Activated naive CD4-positive, alpha-beta T cell treated with anti-CD3 and anti-CD28 coated beads, Interleukin-2, amount 50 U/mL, for 16 hours (primary cell): ENCODE results near the gene TFRC.
"Not testable (repeated sequence)": the region's sequence is repeated elsewhere in the genome, so short reads cannot be mapped to it uniquely, and the experiment has no call there.

Experiments
- DNase-seq: peaks from one replicate; pipeline ENCODE4 v3.0.0-alpha.2; 2020

TFRC gene

DNA sequence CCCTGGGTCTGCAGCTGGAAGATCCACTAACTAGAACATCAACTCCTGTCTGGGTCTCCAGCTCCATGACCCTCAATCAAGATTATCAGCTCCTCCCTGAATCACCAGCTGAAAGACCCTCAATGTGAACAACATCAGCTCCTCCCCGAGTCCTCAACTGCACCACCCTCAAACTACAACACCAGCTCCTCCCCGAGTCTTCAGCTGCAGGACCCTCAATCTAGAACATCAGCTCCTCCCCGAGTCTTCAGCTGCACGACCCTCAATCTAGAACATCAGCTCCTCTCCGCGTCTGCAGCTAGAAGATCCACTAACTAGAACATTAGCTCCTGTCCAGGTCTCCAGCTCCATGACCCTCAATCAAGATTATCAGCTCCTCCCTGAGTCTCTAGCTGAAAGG lies 79.2 kb downstream of the TFRC start:
- DNase-seq = not testable (repeated sequence)

GRCh38 chr3:196001240-196001639 lies 80.7 kb downstream of the TFRC start:
- not testable (repeated sequence) for DNase-seq

DNA sequence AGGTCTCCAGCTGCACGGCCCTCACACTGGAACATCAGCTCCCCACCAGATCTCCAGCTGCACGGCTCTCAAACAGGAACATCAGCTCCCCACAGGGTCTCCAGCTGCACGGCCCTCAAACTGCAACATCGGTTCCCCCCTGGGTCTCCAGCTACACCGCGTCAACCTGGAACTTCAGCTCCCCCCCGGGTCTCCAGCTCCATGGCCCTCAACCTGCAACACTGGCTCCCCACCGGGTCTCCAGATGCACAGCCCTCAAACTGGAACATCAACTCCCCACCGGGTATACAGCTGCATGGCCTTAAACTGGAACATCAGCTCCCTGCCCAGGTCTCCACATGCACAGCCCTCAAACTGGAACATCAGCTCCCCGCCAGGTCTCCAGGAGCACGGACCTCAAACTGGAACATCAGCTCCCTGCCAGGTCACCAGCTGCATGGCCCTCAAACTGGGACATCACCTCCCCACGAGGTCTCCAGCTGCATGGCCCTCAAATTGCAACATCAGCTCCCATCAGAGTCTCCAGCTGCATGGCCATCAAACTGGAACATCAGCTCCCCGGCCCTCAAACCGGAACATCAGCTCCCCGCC lies 81.4 kb downstream of the TFRC start:
- DNase-seq = not testable (repeated sequence)

- no peak for DNase-seq
Observed at GRCh38 chr3:195999896-196000295, 82.0 kb downstream of the TFRC start.
